HT1080 (cell line): ENCODE results near the gene ASCL5. TPM values are rescaled to one million over a fixed set of nuclear protein-coding genes. Genes with fewer than 3 reads are reported as not detected.

ENCODE experiments used
- DNase-seq: peaks from one replicate; pipeline ENCODE4 v3.0.0-alpha.2; 2015; ENCODE audit warnings: low read depth
- total RNA-seq: library from RNA; depleted of rRNA; stranded (reverse); fragments of >200 nt; shearing (Covaris generic); gene quantifications from 2 replicates; pipeline ENCODE4 v1.2.3, GENCODE V29; 2014; rRNA removed

Gene ASCL5
- total RNA-seq, 1 experiment from 2014 or later = not detected

GRCh38 chr1:201088395-201088794, 38.6 kb downstream of the ASCL5 start:
- no peak for DNase-seq

GRCh38 chr1:201085902-201086735, 40.9 kb downstream of the ASCL5 start:
- DNase-seq = peak; percentile 56

- DNase-seq = no peak
These were observed 42.7 kb downstream of the ASCL5 start for GRCh38 chr1:201084295-201084694.

- DNase-seq = no peak
These were observed 43.2 kb downstream of the ASCL5 start for GRCh38 chr1:201083741-201084140.

DNA sequence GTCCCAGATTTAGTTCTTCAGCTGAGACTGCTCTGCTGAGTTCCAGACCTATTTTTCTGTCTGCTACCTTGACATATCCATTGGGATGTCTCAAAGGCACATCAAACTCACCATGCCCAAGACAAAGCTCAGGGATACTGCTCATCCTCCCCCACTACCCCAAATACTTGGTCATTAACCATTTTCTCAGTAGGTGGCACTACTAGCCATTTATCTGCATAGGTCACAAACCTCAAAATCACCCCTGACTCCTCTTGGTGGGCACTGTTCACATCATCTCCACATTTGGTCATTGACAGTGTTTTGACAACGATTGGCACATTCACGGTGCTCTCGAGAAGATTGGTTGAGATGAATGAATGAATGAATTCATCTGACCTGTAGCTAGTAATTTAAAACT, 46.8 kb downstream of the ASCL5 start:
- no peak for DNase-seq

GRCh38 chr1:201077736-201078135, 49.2 kb downstream of the ASCL5 start:
- DNase-seq = no peak

- DNase-seq = no peak
These were observed 49.9 kb downstream of the ASCL5 start for GRCh38 chr1:201077116-201077515.

- DNase-seq = no peak
These were observed 50.9 kb downstream of the ASCL5 start for GRCh38 chr1:201076092-201076491.

DNA sequence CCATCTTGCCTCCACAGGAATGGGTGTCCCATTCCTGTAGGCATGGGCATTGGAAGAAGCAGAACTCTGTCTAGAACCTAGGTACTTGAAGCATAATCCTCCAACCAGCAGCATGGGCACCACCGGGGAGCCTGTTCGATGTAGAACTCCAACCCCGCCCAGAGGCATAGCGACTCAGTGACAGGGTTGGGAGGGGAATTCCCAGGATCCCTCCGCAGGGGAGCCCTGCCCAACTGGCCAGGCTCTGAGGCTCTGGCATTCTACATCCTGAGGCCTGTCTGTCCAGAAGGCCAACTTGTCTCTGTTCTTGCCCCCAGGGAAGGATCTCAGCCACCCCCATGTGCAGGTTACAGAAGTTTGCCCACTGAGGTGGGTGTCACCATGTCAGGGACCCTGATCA, 53.0 kb downstream of the ASCL5 start:
- DNase-seq = no peak

GRCh38 chr1:201072922-201073321, 54.1 kb downstream of the ASCL5 start:
- DNase-seq = no peak

DNA sequence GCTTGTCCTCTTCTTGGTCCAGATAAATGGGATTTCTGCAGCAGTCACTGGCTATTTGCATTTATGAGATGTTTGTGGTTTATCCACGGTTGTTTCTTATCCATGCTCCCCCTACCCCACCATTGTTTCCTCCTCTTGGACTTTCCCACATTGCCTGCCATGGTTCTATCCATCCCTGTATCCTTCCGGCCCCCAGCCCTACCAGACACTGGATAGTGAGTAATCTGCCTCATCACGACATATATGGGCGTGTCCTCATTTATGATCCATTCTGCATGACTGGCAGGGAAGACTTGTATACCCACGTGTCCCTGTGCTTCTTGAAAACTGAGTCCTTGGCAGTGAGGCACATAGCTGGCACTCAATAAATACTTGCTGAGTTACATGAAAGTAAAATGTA, 54.8 kb downstream of the ASCL5 start:
- peak; percentile 23 for DNase-seq

DNA sequence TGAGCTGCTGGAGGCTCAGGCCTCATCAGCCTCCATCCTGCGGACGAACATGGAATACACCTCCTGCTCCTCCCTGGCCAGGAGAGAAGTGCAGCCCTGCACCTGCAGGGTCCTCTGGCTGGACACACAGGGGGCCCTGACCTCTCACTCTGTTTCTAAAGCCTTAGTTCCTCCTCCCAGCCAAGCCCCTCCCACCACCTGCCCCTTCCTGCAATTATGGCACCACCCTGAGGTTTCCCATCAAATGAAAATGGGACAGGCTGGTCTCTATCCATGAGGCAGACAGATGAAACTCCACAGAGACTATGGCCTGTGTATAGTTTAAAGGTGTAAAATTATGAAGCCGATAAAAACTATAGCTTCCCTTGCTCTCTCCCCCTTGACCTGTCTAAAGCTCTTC, 57.3 kb downstream of the ASCL5 start:
- DNase-seq = no peak

GRCh38 chr1:201068976-201069375, 58.0 kb downstream of the ASCL5 start:
- DNase-seq = no peak

GRCh38 chr1:201066986-201067385, 60.0 kb downstream of the ASCL5 start:
- DNase-seq = no peak

GRCh38 chr1:201065686-201066085, 61.3 kb downstream of the ASCL5 start:
- DNase-seq = no peak

DNA sequence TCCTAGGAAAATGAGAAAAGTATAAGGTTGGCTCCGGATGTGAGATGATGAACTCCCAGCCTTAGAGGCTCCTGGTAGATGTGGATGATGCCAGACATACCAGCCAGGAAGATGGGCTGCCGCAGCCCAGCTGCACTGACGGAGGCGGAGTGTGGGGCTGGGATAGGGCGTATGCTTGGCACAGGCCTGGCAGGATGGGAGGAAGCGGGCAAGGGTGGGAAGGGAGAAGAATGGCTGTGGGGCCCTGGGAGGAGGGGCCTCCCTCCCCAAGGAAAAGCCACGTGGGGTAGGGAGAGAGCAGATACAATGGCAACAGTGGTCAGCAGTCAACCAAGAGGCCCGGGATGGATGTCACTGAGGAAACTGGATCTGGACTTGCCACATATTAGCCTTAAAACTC, 62.2 kb downstream of the ASCL5 start:
- peak; percentile 16 for DNase-seq

Other genes with a start within 250 kb of the ASCL5 start
- not detected in 2 replicates for gene INAVA, start 232.3 kb downstream of the ASCL5 start, total RNA-seq
- 4.7 and 5.2 TPM in 2 replicates for gene KIF21B, start 103.5 kb downstream of the ASCL5 start, total RNA-seq
- gene CACNA1S, start 14.8 kb downstream of the ASCL5 start, total RNA-seq = not detected in 2 replicates
- 61.7 and 76.5 TPM in 2 replicates for gene TMEM9, start 27.3 kb upstream of the ASCL5 start, total RNA-seq
- gene IGFN1, start 63.6 kb upstream of the ASCL5 start, total RNA-seq = 0.14 and 0.17 TPM in 2 replicates
- not detected in 2 replicates for gene PKP1, start 156.3 kb upstream of the ASCL5 start, total RNA-seq